ENCODE measurements around the gene CTSW.

GRCh38 chr11:65854161-65854592 is 25.5 kb upstream of the CTSW start:
- TF ChIP-seq CTCF (IDR thresholded peaks at IDR 0.05) (no peak), EZH2 (IDR thresholded peaks at IDR 0.05; ENCODE audit: borderline replicate concordance, insufficient read depth, low read depth, low read length, poor library complexity, severe bottlenecking) (no peak)

Measured in B cell (primary cell).